ENCODE results near the gene SAMD10. TPM values are rescaled to one million over a fixed set of nuclear protein-coding genes. Genes with fewer than 3 reads are reported as not detected.

Gene SAMD10
- total and polyA plus RNA-seq, 8 donors = 1.3 to 7.3 (median 3.6) TPM

GRCh38 chr20:63955827-63956663 is 23.4 kb downstream of the SAMD10 start, which contains the start of gene UCKL1:
UCKL1 (minus strand) TSS chr20:63956416; CDS start chr20:63956372, 44 bp downstream.
- H3K27ac ChIP-seq = peak within 1 kb of the TSS; percentile 82 to 90 (median 87)
- H3K4me3 ChIP-seq = peak within 1 kb of the TSS; percentile 94 to 100 (median 98)
- H3K36me3 ChIP-seq = peaks cover 0 to 5% (median 0%) of the 10 kb centered on the region in 3 donors
- ATAC-seq (peak; percentile 80 to 87 (median 83)), DNase-seq (peak; percentile 92 to 98 (median 94)), FAIRE-seq (peak; percentile 92)
- peaks cover 3 to 19% (median 12%) of the 10 kb centered on the region in 3 donors for H3K4me1 ChIP-seq
- no peaks in the 10 kb centered on the region for H3K9me3 ChIP-seq
- no peak for TF ChIP-seq CTCF (IDR thresholded peaks at IDR 0.05)
- H3K27me3 ChIP-seq = no peaks in the 10 kb centered on the region
- WGBS, 2 donors = 0% methylated on average over 91 to 105 of the region's 105 CpGs
- intact Hi-C loops (cut with DNase I) = no loop called here

- FAIRE-seq = no peak
- peak in 2 of 6 donors; percentile 52 to 76 for DNase-seq
- no peaks in the 10 kb centered on the region for H3K27me3 ChIP-seq
- H3K27ac ChIP-seq = peak overlapping the region; percentile 82 to 90 (median 87)
- peak overlapping the region; percentile 94 to 100 (median 98) for H3K4me3 ChIP-seq
- peaks cover 0 to 5% (median 0%) of the 10 kb centered on the region in 3 donors for H3K36me3 ChIP-seq
- intact Hi-C loops (cut with DNase I) = no loop called here
- WGBS, 2 donors = 2 to 4% methylated on average over 31 of the region's 31 CpGs
- peak; percentile 19 to 39 (median 32) for ATAC-seq
- no peaks in the 10 kb centered on the region for H3K9me3 ChIP-seq
- peak in 1 of 4 donors; percentile 9 for TF ChIP-seq CTCF (IDR thresholded peaks at IDR 0.05)
- H3K4me1 ChIP-seq = peaks cover 10 to 26% (median 13%) of the 10 kb centered on the region in 3 donors
Observed at GRCh38 chr20:63955281-63955826, 24.1 kb downstream of the SAMD10 start.

- H3K27me3 ChIP-seq = no peaks in the 10 kb centered on the region
- no peak for ATAC-seq
- H3K4me3 ChIP-seq = no peak overlapping the region
- peak in 2 of 6 donors; percentile 38 to 73 for DNase-seq
- no peak for FAIRE-seq
- H3K4me1 ChIP-seq = peaks cover 20 to 41% (median 20%) of the 10 kb centered on the region in 3 donors
- no peak overlapping the region for H3K27ac ChIP-seq
- WGBS, 2 donors = 60 to 67% methylated on average over 12 to 13 of the region's 13 CpGs
- no peaks in the 10 kb centered on the region for H3K9me3 ChIP-seq
- no peaks in the 10 kb centered on the region for H3K36me3 ChIP-seq
- intact Hi-C loops (cut with DNase I) = no loop called here
- TF ChIP-seq CTCF (IDR thresholded peaks at IDR 0.05) = no peak
Observed at GRCh38 chr20:63953764-63954429, 25.5 kb downstream of the SAMD10 start.

- Histone ChIP-seq H3K4me1 (peaks cover 23 to 49% (median 23%) of the 10 kb centered on the region in 3 donors), H3K4me3 (no peak overlapping the region)
Observed at GRCh38 chr20:63952769-63953168, 26.7 kb downstream of the SAMD10 start.

More at GRCh38 chr20:63952769-63953168, 26.7 kb downstream of the SAMD10 start:
- ATAC-seq (no peak), FAIRE-seq (no peak), DNase-seq (peak in 2 of 6 donors; percentile 35 to 43)
- intact Hi-C loops (cut with DNase I) = no loop called here
- no peak overlapping the region for H3K27ac ChIP-seq
- no peaks in the 10 kb centered on the region for H3K36me3 ChIP-seq
- no peaks in the 10 kb centered on the region for H3K9me3 ChIP-seq
- H3K27me3 ChIP-seq = no peaks in the 10 kb centered on the region
- no peak for TF ChIP-seq CTCF (IDR thresholded peaks at IDR 0.05)
- WGBS, 2 donors = 71 to 72% methylated on average over 14 of the region's 14 CpGs
